H1 (cell line): ENCODE data around the gene KMT5C. TPM values are rescaled to one million over a fixed set of nuclear protein-coding genes. Genes with fewer than 3 reads are reported as not detected.
A peak's percentile ranks its signal among the peaks of the same experiment; 100 is the strongest.

Source experiments
- CTCF ChIA-PET: fragments of 300-600 bp; sonication (Branson Sonifier 250); formaldehyde crosslinking; loops from one replicate; lab custom pipeline; 2021; ENCODE audit not compliant: partially characterized antibody; lab: Charles Lee
- POLR2A ChIA-PET: fragments of 300-600 bp; sonication (Branson Sonifier 250); formaldehyde crosslinking; loops from one replicate; lab custom pipeline; 2021; ENCODE audit warnings: inconsistent platforms; ENCODE audit not compliant: partially characterized antibody; lab: Charles Lee
- DNase-seq, 2 experiments: peaks; one replicate each; pipeline versions ENCODE4 v3.0.0 to v3.0.0-alpha.2; 2010 to 2022; ENCODE audit warnings: low spot score in 2 of 2, low read depth in 1 of 2, mixed read lengths in 1 of 2
- FAIRE-seq: peaks from 2 replicates; lab custom pipeline; 2011; peaks lifted over from hg19 to GRCh38; lab: Jason Lieb, UNC
- H2AFZ ChIP-seq: 2 replicates; pipeline ENCODE4 v1.8.1; 2012; ENCODE audit warnings: low read length, inconsistent platforms
- H2AK5ac ChIP-seq: 2 replicates; pipeline ENCODE4 v1.6.1; 2013; ENCODE audit warnings: low read depth, low read length
- H2BK120ac ChIP-seq: replicated peaks from 2 replicates; pipeline ENCODE3; 2013; ENCODE audit warnings: low read depth, low read length, inconsistent platforms
- H2BK12ac ChIP-seq: 2 replicates; pipeline ENCODE4 v1.6.1; 2013; ENCODE audit warnings: low read depth, low read length
- H2BK15ac ChIP-seq: 2 replicates; pipeline ENCODE4 v1.6.1; 2013; ENCODE audit warnings: low read length
- H2BK20ac ChIP-seq: 2 replicates; pipeline ENCODE4 v1.6.1; 2013; ENCODE audit warnings: low read length
- H2BK5ac ChIP-seq: 2 replicates; pipeline ENCODE4 v1.6.1; 2013; ENCODE audit warnings: low read depth, low read length
- H3K14ac ChIP-seq: 2 replicates; pipeline ENCODE4 v1.6.1; 2013; ENCODE audit warnings: inconsistent platforms; ENCODE audit not compliant: insufficient read length
- H3K18ac ChIP-seq: 2 replicates; pipeline ENCODE4 v1.6.1; 2013; ENCODE audit warnings: low read length; ENCODE audit errors: extremely low read depth
- H3K23ac ChIP-seq: 2 replicates; pipeline ENCODE4 v1.6.1; 2013; ENCODE audit warnings: inconsistent platforms; ENCODE audit not compliant: insufficient read length
- H3K23me2 ChIP-seq: 2 replicates; pipeline ENCODE4 v1.6.1; 2013; ENCODE audit warnings: low read depth, low read length
- H3K27ac ChIP-seq: 2 replicates; pipeline ENCODE4 v1.6.1; 2011; ENCODE audit warnings: low read depth, low read length, inconsistent platforms
- H3K27me3 ChIP-seq, 4 experiments: replicated peaks in 1 of 4; 1 replicate in 1 of 4; 2 replicates in 3 of 4; pipeline versions ENCODE4 v1.6.1 to v1.8.1; 2011 to 2013; ENCODE audit warnings: low read length in 3 of 4, mild to moderate bottlenecking in 3 of 4, inconsistent platforms in 2 of 4, mixed read lengths in 2 of 4, moderate library complexity in 1 of 4; ENCODE audit not compliant: control insufficient read depth in 3 of 4, insufficient read depth in 3 of 4; ENCODE audit errors: extremely low read depth in 1 of 4
- H3K36me3 ChIP-seq, 4 experiments: 2 replicates each; pipeline versions ENCODE4 v1.6.1 to v1.8.1; 2011 to 2013; ENCODE audit warnings: mild to moderate bottlenecking in 4 of 4, low read length in 3 of 4, moderate library complexity in 2 of 4, control low read depth in 1 of 4, inconsistent platforms in 1 of 4; ENCODE audit not compliant: insufficient read depth in 4 of 4, control insufficient read depth in 2 of 4
- H3K4ac ChIP-seq: replicated peaks from 2 replicates; pipeline ENCODE3; 2013; ENCODE audit warnings: low read length, low read depth, mixed read lengths, inconsistent platforms; ENCODE audit not compliant: insufficient read length
- H3K4me1 ChIP-seq, 4 experiments: replicated peaks in 1 of 4; 1 replicate in 1 of 4; 2 replicates in 3 of 4; pipeline versions ENCODE4 v1.6.1 to v1.8.1; 2011 to 2013; ENCODE audit warnings: low read length in 3 of 4, inconsistent platforms in 2 of 4, mixed read lengths in 1 of 4; ENCODE audit not compliant: insufficient read depth in 4 of 4, control insufficient read depth in 3 of 4
- H3K4me2 ChIP-seq, 2 experiments: 2 replicates each; pipeline versions ENCODE4 v1.6.1 to v1.8.1; 2011 to 2013; ENCODE audit warnings: low read depth in 2 of 2, low read length in 2 of 2, control low read depth in 1 of 2, inconsistent platforms in 1 of 2, mild to moderate bottlenecking in 1 of 2; ENCODE audit not compliant: insufficient read depth in 1 of 2
- H3K4me3 ChIP-seq, 4 experiments: fragments of 200-600, 300-600 bp in 1 of 4; sonication (generic), shearing (Covaris generic), sonication (Bioruptor Twin) in 1 of 4; 2 replicates each; pipeline versions ENCODE4 v1.5.1 to v1.8.1; 2011 to 2016; ENCODE audit warnings: low read length in 4 of 4, low read depth in 3 of 4, control low read depth in 2 of 4, inconsistent platforms in 2 of 4, mild to moderate bottlenecking in 2 of 4, mixed read lengths in 1 of 4, moderate library complexity in 1 of 4; ENCODE audit not compliant: insufficient read depth in 2 of 4; ENCODE audit errors: extremely low read depth in 1 of 4
- H3K56ac ChIP-seq: replicated peaks from 2 replicates; pipeline ENCODE3; 2013; ENCODE audit warnings: low read depth, mild to moderate bottlenecking, mixed read lengths, low read length, inconsistent platforms; ENCODE audit not compliant: insufficient read length
- H3K79me1 ChIP-seq: 2 replicates; pipeline ENCODE4 v1.6.1; 2013; ENCODE audit warnings: low read depth, low read length, control low read depth
- H3K79me2 ChIP-seq, 2 experiments: 2 replicates each; pipeline versions ENCODE4 v1.6.1 to v1.8.1; 2012 to 2013; ENCODE audit warnings: low read length in 2 of 2, mild to moderate bottlenecking in 2 of 2, inconsistent platforms in 1 of 2; ENCODE audit not compliant: insufficient read depth in 2 of 2, control insufficient read depth in 1 of 2
- H3K9ac ChIP-seq, 4 experiments: replicated peaks in 1 of 4; 1 replicate in 1 of 4; 2 replicates in 3 of 4; pipeline versions ENCODE4 v1.6.1 to v1.8.1; 2011 to 2013; ENCODE audit warnings: low read depth in 3 of 4, low read length in 3 of 4, control low read depth in 2 of 4, mild to moderate bottlenecking in 2 of 4, moderate library complexity in 2 of 4, inconsistent platforms in 1 of 4; ENCODE audit errors: extremely low read depth in 1 of 4
- H3K9me3 ChIP-seq, 2 experiments: 2 replicates each; pipeline versions ENCODE4 v1.6.1 to v1.8.1; 2012 to 2013; ENCODE audit warnings: mild to moderate bottlenecking in 2 of 2, moderate library complexity in 2 of 2, control low read depth in 1 of 2, inconsistent platforms in 1 of 2, low read depth in 1 of 2, low read length in 1 of 2, mixed read lengths in 1 of 2; ENCODE audit not compliant: insufficient read depth in 2 of 2
- H4K20me1 ChIP-seq, 2 experiments: replicated peaks in 1 of 2; 2 replicates each; pipeline versions ENCODE3 to v1.8.1; 2011 to 2013; ENCODE audit warnings: inconsistent platforms in 2 of 2, low read length in 2 of 2, mild to moderate bottlenecking in 1 of 2; ENCODE audit not compliant: insufficient read depth in 2 of 2, control insufficient read depth in 1 of 2
- H4K5ac ChIP-seq: 2 replicates; pipeline ENCODE4 v1.6.1; 2013; ENCODE audit warnings: low read length, low read depth, mixed read lengths, inconsistent platforms; ENCODE audit not compliant: insufficient read length
- H4K8ac ChIP-seq: 2 replicates; pipeline ENCODE4 v1.8.0; 2013; ENCODE audit warnings: mild to moderate bottlenecking, moderate library complexity, low read length, inconsistent platforms; ENCODE audit not compliant: insufficient read depth; ENCODE audit errors: extremely low read depth
- H4K91ac ChIP-seq: replicated peaks from 2 replicates; pipeline ENCODE3; 2013; ENCODE audit warnings: low read length, mixed read lengths, inconsistent platforms; ENCODE audit not compliant: insufficient read length
- BACH1 ChIP-seq: IDR thresholded peaks from 2 replicates; pipeline ENCODE4 v1.6.1; 2012; ENCODE audit warnings: low read length, improper control_type of control experiment
- BRCA1 ChIP-seq: IDR thresholded peaks from 2 replicates; pipeline ENCODE4 v1.6.1; 2012; ENCODE audit warnings: low read depth, low read length, improper control_type of control experiment
- CBX8 ChIP-seq: fragments of 300-800, 300-1000 bp; sonication (generic); IDR thresholded peaks from 2 replicates; pipeline ENCODE4 v1.7.1; 2016; ENCODE audit warnings: low read depth, low read length, borderline replicate concordance
- EZH2 ChIP-seq: fragments of 200-600 bp; sonication (generic); IDR thresholded peaks from 2 replicates; pipeline ENCODE4 v1.7.1; 2012; ENCODE audit warnings: low read depth, mild to moderate bottlenecking, moderate library complexity, low read length, inconsistent platforms; ENCODE audit not compliant: severe bottlenecking
- GABPA ChIP-seq: IDR thresholded peaks from 2 replicates; pipeline ENCODE4 v1.6.1; 2011; ENCODE audit warnings: mild to moderate bottlenecking, low read length, moderate library complexity, borderline replicate concordance; ENCODE audit not compliant: insufficient read depth
- HDAC6 ChIP-seq: IDR thresholded peaks from one replicate; pipeline ENCODE4 v1.7.1; 2012; ENCODE audit warnings: low read depth, mild to moderate bottlenecking, inconsistent platforms, low read length, moderate library complexity
- KDM1A ChIP-seq: fragments of 200-600, 300-600 bp; sonication (generic); IDR thresholded peaks from 2 replicates; pipeline ENCODE4 v1.7.1; 2016; ENCODE audit warnings: mild to moderate bottlenecking, low read length, borderline replicate concordance
- KDM5A ChIP-seq: fragments of 200-600 bp; IDR thresholded peaks from 2 replicates; pipeline ENCODE4 v1.7.1; 2012; ENCODE audit warnings: mild to moderate bottlenecking, low read length, inconsistent platforms, mixed read lengths
- SIX5 ChIP-seq: IDR thresholded peaks from 2 replicates; pipeline ENCODE4 v1.6.1; 2011; ENCODE audit warnings: mild to moderate bottlenecking, low read depth, low read length
- SP2 ChIP-seq: IDR thresholded peaks from 2 replicates; pipeline ENCODE4 v1.6.1; 2012; ENCODE audit warnings: mild to moderate bottlenecking, low read length, inconsistent platforms
- SP4 ChIP-seq: IDR thresholded peaks from 2 replicates; pipeline ENCODE4 v1.6.1; 2012; ENCODE audit warnings: low read length, inconsistent platforms
- TAF1 ChIP-seq: IDR thresholded peaks from 2 replicates; pipeline ENCODE4 v1.6.1; 2011; ENCODE audit warnings: mild to moderate bottlenecking, low read depth, low read length
- TBP ChIP-seq: IDR thresholded peaks from 2 replicates; pipeline ENCODE4 v1.6.1; 2011; ENCODE audit warnings: low read depth, low read length, improper control_type of control experiment
- WGBS, 2 experiments: shearing (Covaris generic) in 1 of 2; methylation state at CpG; one replicate each; pipeline versions ENCODE4 v1.1.6 to v1.1.7; 2013 to 2015; ENCODE audit warnings: low lambda C conversion rate in 2 of 2, mixed read lengths in 2 of 2, inconsistent platforms in 1 of 2, low coverage in 1 of 2, missing lambda C conversion rate in 1 of 2; ENCODE audit not compliant: insufficient replicate concordance in 2 of 2, insufficient coverage in 1 of 2, insufficient read length in 1 of 2; ENCODE audit errors: extremely low coverage in 1 of 2, missing lambda C conversion rate in 1 of 2; 5-methylcytosine and 5-hydroxymethylcytosine counted together
- polyA plus RNA-seq, 7 experiments: library from polyadenylated mRNA; depleted of rRNA in 3 of 7; stranded (reverse) in 5 of 7; unstranded in 2 of 7; fragments of >200 nt in 5 of 7; fragments of 200-250 nt in 2 of 7; gene quantifications; 1 replicate in 5 of 7; 2 replicates in 1 of 7; 4 replicates in 1 of 7; pipeline versions ENCODE4 v1.2.1 to v1.2.3, GENCODE V29; 2011 to 2013; ENCODE audit warnings: missing spikeins in 2 of 7, mixed read lengths in 2 of 7
- total RNA-seq: library from RNA; stranded (reverse); fragmentation: NEBNext Ultra II Directional; extraction: Animal tissue kit (Norgen Biotek cat#: 25700); gene quantifications from 2 replicates; pipeline ENCODE4 v1.2.1, GENCODE V29; 2021

KMT5C gene
- total and polyA plus RNA-seq, 2 of the 8 experiments (the other 6 are each of a cell fraction or from before 2014, with no cell fraction given), result 24.9 to 31.5 TPM

- Histone ChIP-seq H2BK20ac (0 out of 2 replicates have a peak overlapping the region, but pooled peaks have one; percentile 48), H3K27ac (no peak overlapping the region), H3K4me2 (no peak overlapping the region), H3K9me3 (no peaks in the 10 kb centered on the region), H3K4me3 (no peak overlapping the region), H3K23ac (no peak overlapping the region), H3K4ac (no peak overlapping the region), H4K8ac (peak overlapping the region; percentile 38), H2BK120ac (no peak overlapping the region), H3K79me1 (no peaks in the 10 kb centered on the region), H4K20me1 (no peaks in the 10 kb centered on the region), H3K56ac (no peak overlapping the region), H2AK5ac (peak overlapping the region; percentile 86; the same call in 1 of the 2 replicates), H3K23me2 (peaks cover 2% of the 10 kb centered on the region; the same call in 1 of the 2 replicates), H2AFZ (no peak overlapping the region), H3K27me3 (no peaks in the 10 kb centered on the region), H4K5ac (no peak overlapping the region), H3K9ac (no peak overlapping the region), H3K14ac (no peak overlapping the region), H3K4me1 (peaks cover 0 to 10% (median 5%) of the 10 kb centered on the region in 4 experiments; a peak in 6 of 7 replicates), H3K79me2 (no peaks in the 10 kb centered on the region), H3K36me3 (no peaks in the 10 kb centered on the region), H2BK15ac (peak overlapping the region; percentile 61; the same call in 1 of the 2 replicates), H3K18ac (no peak overlapping the region), H4K91ac (peak overlapping the region; percentile 13), H2BK5ac (no peak overlapping the region), H2BK12ac (peak overlapping the region; percentile 50; the same call in 1 of the 2 replicates)
- no peak for DNase-seq
- WGBS, 2 experiments, result 81% methylated on average over 9 of the region's 9 CpGs; no CpG with 5 or more reads in 1 of the 2 experiments
- no peak for FAIRE-seq
- POLR2A ChIA-PET, result interaction anchor here (0.7 to 4.3 kb wide), 13 partner anchors 9 to 278 kb away, joined by 3 to 23 read pairs (median 4); partner anchors contain the start of genes FIZ1, KMT5C, UBE2S and ZNF524
- CTCF ChIA-PET, result interaction anchor here (0.7 to 2.7 kb wide), 8 partner anchors 10 to 111 kb away, joined by 3 to 18 read pairs (median 6); partner anchors contain the start of gene TMEM238
- no peak for TF ChIP-seq GABPA
- no peak for TF ChIP-seq BACH1
- no peak for TF ChIP-seq KDM1A
- no peak for TF ChIP-seq EZH2
- TF ChIP-seq CBX8, result no peak
- no peak for TF ChIP-seq BRCA1
- TF ChIP-seq SIX5, result no peak
- TF ChIP-seq TBP, result no peak
- TF ChIP-seq SP2, result no peak
- TF ChIP-seq TAF1, result no peak
- TF ChIP-seq SP4, result no peak
- no peak for TF ChIP-seq KDM5A
- no peak for TF ChIP-seq HDAC6
Observed at GRCh38 chr19:55321466-55322137, 18.1 kb upstream of the KMT5C start.
